Hepatocyte (in vitro differentiated cells): Measurements from ENCODE around the gene CHTOP. TPM values are rescaled to one million over a fixed set of nuclear protein-coding genes. Genes with fewer than 3 reads are reported as not detected.

ENCODE experiments used
- DNase-seq: peaks from one replicate; pipeline ENCODE4 v3.0.0-alpha.2; 2016; ENCODE audit warnings: low spot score
- H2AFZ ChIP-seq: fragments of 200-600 bp; sonication (generic); 2 replicates; pipeline ENCODE4 v1.6.0; 2016; ENCODE audit warnings: antibody characterized with exemption, mild to moderate bottlenecking
- H3K27ac ChIP-seq: fragments of 200-600 bp; sonication (generic); 2 replicates; pipeline ENCODE4 v1.5.1; 2016; ENCODE audit warnings: mild to moderate bottlenecking
- H3K27me3 ChIP-seq: fragments of 200-600 bp; sonication (generic); 2 replicates; pipeline ENCODE4 v1.6.1; 2016
- H3K36me3 ChIP-seq: fragments of 200-600 bp; sonication (generic); replicated peaks from 2 replicates; pipeline ENCODE4 v1.5.1; 2016; ENCODE audit warnings: low read depth; ENCODE audit not compliant: insufficient read depth
- H3K4me1 ChIP-seq: fragments of 200-600 bp; sonication (generic); 2 replicates; pipeline ENCODE4 v1.5.1; 2016; ENCODE audit warnings: mild to moderate bottlenecking, moderate library complexity; ENCODE audit not compliant: insufficient read depth
- H3K4me2 ChIP-seq: fragments of 200-600 bp; sonication (generic); 2 replicates; pipeline ENCODE4 v1.6.0; 2016
- H3K4me3 ChIP-seq: fragments of 200-600 bp; sonication (generic); 2 replicates; pipeline ENCODE4 v1.5.1; 2016; ENCODE audit warnings: mild to moderate bottlenecking
- H3K79me2 ChIP-seq: fragments of 200-600 bp; sonication (generic); 2 replicates; pipeline ENCODE4 v1.6.0; 2017; ENCODE audit warnings: mild to moderate bottlenecking
- H3K9me2 ChIP-seq: fragments of 200-600 bp; sonication (generic); replicated peaks from 2 replicates; pipeline ENCODE4 v1.6.0; 2017; ENCODE audit warnings: mild to moderate bottlenecking; ENCODE audit not compliant: insufficient read depth
- H3K9me3 ChIP-seq: fragments of 200-600 bp; sonication (generic); 2 replicates; pipeline ENCODE4 v1.5.1; 2016; ENCODE audit warnings: low read depth, mild to moderate bottlenecking
- H4K20me1 ChIP-seq: fragments of 200-600 bp; sonication (generic); 2 replicates; pipeline ENCODE4 v1.6.0; 2016; ENCODE audit warnings: mild to moderate bottlenecking; ENCODE audit not compliant: insufficient read depth, poor library complexity, severe bottlenecking
- EZH2 ChIP-seq: fragments of 200-600 bp; sonication (generic); IDR thresholded peaks from 2 replicates; pipeline ENCODE4 v1.6.1; 2016; ENCODE audit warnings: antibody characterized with exemption, mild to moderate bottlenecking, borderline replicate concordance
- EZH2phosphoT487 ChIP-seq: fragments of 200-600 bp; sonication (generic); IDR thresholded peaks from one replicate; pipeline ENCODE4 v1.6.1; 2018; ENCODE audit warnings: antibody characterized with exemption, mild to moderate bottlenecking, low read depth, moderate library complexity; ENCODE audit not compliant: unreplicated experiment, severe bottlenecking
- WGBS: methylation state at CpG from one replicate; pipeline ENCODE4 v1.1.6; 2016; ENCODE audit warnings: low lambda C conversion rate; ENCODE audit errors: missing lambda C conversion rate; 5-methylcytosine and 5-hydroxymethylcytosine counted together
- polyA plus RNA-seq: library from polyadenylated mRNA; unstranded; fragments of >200 nt; fragmentation: Nextera tagmentation; extraction: Ambion mirVana; gene quantifications from 2 replicates; pipeline ENCODE4 v1.2.1, GENCODE V29; 2016
- total RNA-seq: library from RNA; depleted of rRNA; stranded (reverse); fragments of >200 nt; gene quantifications from 2 replicates; pipeline ENCODE4 v1.2.3, GENCODE V29; 2014
- TF ChIP-seq, protein P1 (sequence below): fragments of 200-600 bp; sonication (generic); IDR thresholded peaks from 2 replicates; pipeline ENCODE4 v1.5.1; 2016; ENCODE audit warnings: antibody characterized with exemption, mild to moderate bottlenecking; ENCODE audit not compliant: poor library complexity

Gene CHTOP
- total and polyA plus RNA-seq, 2 experiments from 2014 or later: 50.7 to 65.5 TPM

DNA sequence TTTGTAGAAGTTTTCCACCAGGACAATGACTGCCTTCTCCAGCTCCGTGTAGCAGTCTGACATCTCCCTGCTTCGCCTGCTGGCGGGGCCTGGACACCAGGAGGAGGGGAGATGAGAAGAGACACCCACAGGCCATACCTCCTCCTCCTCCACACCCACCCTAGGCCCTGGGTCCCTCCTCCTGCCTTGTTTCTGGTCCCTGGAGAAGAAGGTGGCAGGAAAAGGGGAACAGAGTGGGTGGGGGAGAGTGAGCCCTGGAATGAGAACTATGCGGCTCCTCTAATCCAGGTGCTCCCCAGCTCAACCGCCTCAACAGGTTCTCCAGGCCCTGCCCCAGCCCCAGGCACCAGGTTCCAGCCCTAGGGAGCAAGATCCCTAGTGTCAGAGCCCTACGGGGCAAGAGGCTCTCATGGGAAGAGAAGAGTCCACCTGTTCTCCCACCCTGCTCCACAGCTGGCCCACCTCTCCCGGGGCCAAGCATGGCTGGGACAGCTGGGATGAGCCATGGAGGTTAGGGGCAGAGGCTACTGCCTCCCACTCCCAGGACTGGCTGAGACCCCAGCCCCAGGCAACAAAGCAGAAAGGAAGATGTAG, 25.7 kb upstream of the CHTOP start:
- Histone ChIP-seq H3K9me2 (no peaks in the 10 kb centered on the region), H3K9me3 (no peaks in the 10 kb centered on the region), H3K4me3 (no peak overlapping the region), H3K36me3 (no peaks in the 10 kb centered on the region), H4K20me1 (no peaks in the 10 kb centered on the region), H3K79me2 (peaks cover 25% of the 10 kb centered on the region), H2AFZ (no peak overlapping the region), H3K27ac (peak overlapping the region; percentile 93), H3K27me3 (no peaks in the 10 kb centered on the region), H3K4me2 (peak overlapping the region; percentile 69), H3K4me1 (peaks cover 27% of the 10 kb centered on the region)
- 80% methylated on average over 7 of the region's 7 CpGs for WGBS
- DNase-seq: no peak
- TF ChIP-seq, protein P1, sequence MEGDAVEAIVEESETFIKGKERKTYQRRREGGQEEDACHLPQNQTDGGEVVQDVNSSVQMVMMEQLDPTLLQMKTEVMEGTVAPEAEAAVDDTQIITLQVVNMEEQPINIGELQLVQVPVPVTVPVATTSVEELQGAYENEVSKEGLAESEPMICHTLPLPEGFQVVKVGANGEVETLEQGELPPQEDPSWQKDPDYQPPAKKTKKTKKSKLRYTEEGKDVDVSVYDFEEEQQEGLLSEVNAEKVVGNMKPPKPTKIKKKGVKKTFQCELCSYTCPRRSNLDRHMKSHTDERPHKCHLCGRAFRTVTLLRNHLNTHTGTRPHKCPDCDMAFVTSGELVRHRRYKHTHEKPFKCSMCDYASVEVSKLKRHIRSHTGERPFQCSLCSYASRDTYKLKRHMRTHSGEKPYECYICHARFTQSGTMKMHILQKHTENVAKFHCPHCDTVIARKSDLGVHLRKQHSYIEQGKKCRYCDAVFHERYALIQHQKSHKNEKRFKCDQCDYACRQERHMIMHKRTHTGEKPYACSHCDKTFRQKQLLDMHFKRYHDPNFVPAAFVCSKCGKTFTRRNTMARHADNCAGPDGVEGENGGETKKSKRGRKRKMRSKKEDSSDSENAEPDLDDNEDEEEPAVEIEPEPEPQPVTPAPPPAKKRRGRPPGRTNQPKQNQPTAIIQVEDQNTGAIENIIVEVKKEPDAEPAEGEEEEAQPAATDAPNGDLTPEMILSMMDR: no peak
- no peak for TF ChIP-seq EZH2phosphoT487
- TF ChIP-seq EZH2: no peak

DNA sequence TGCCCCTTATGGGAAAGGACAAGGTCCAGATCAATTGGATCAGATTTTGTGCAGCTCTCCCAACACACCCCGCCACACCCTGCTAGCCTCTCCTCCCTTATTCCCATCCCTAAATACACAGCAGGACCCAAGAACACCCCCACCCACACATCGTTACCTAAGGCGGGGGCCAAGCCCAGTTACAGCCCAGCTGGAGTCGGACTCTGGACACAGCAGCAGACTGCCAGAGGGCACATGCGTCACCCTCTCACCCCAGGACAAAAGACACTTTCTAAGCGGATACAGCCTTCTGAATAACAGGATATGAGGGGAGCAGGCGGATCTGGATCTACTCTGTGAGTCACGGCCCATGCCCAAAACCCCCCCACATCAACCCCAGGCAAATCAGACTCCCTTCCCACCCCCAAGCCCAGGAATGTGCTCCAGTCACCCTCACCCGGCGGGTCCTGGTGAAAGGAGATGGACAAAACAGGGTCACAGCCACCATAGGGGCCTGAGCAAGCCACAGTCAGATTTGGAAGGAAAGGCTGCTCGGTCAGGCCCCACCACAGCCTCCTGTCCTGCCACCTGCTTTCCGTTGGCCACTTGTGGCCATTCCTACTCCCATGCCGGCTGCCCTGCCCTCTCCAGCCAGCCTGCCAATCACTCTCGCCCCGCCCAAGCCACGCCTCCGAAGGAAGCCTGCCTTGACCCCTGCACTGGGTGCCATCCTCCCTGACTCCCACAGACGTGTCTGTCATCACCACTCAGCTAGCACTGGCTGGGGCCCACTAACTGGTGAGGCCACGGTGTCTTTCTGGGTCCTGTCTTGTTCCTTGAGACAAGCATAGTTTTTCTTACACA, 24.9 kb upstream of the CHTOP start:
- Histone ChIP-seq H3K79me2 (peaks cover 33% of the 10 kb centered on the region), H3K9me3 (no peaks in the 10 kb centered on the region), H3K27ac (peak overlapping the region; percentile 93), H3K4me1 (peaks cover 34% of the 10 kb centered on the region), H3K36me3 (no peaks in the 10 kb centered on the region), H3K4me3 (no peak overlapping the region), H3K27me3 (no peaks in the 10 kb centered on the region), H2AFZ (no peak overlapping the region), H4K20me1 (no peaks in the 10 kb centered on the region), H3K4me2 (peak overlapping the region; percentile 69), H3K9me2 (no peaks in the 10 kb centered on the region)
- whole genome bisulfite sequencing: 44% methylated on average over 19 of the region's 19 CpGs
- DNase-seq: peak; percentile 79
- TF ChIP-seq EZH2phosphoT487 (no peak), EZH2 (no peak)
- TF ChIP-seq, protein P1: no peak

DNA sequence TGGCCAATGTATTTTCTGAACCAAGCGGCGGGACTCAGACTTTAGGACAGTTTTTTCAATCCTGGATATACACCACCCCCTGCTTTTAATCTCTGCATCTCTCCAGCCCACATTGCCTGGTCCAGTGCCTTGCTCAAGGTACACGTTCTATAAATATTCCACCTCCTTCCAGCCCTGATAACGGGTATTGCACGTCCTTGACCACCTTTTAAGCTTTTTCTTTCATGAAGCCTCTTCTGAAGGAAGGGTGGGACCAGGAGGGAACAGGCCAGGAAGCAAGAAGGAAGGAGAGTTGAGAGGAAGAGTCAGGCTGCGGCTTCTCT, 24.3 kb upstream of the CHTOP start:
- H3K36me3 ChIP-seq: no peaks in the 10 kb centered on the region
- H3K27me3 ChIP-seq: no peaks in the 10 kb centered on the region
- no peaks in the 10 kb centered on the region for H4K20me1 ChIP-seq
- no peaks in the 10 kb centered on the region for H3K9me2 ChIP-seq
- 67% methylated on average over 6 of the region's 6 CpGs for WGBS
- H3K79me2 ChIP-seq: peaks cover 34% of the 10 kb centered on the region
- H3K4me3 ChIP-seq: no peak overlapping the region
- DNase-seq: no peak
- TF ChIP-seq EZH2: no peak
- no peaks in the 10 kb centered on the region for H3K9me3 ChIP-seq
- H3K4me1 ChIP-seq: peaks cover 37% of the 10 kb centered on the region
- H2AFZ ChIP-seq: no peak overlapping the region
- peak overlapping the region; percentile 69 for H3K4me2 ChIP-seq
- peak overlapping the region; percentile 93 for H3K27ac ChIP-seq

DNA sequence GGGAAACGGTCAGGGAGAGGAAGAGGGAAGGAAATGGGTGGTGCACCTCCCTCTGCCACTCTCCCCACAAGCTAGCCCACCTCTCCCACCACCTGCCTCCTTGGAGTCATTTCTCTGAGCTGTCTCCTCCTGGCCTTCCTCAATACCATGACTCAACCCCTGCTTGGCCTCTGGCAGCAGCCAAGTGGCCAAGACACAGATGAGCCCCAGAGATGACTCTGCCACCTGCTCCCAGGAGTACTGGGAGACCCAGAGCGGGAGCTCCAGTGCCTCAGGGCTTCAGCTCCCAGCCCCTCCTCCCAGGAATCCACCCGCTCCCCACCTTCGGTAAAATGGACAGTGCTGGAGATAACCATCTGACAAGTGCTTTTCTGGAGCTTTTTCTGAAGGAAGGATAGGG, 23.5 kb upstream of the CHTOP start:
- TF ChIP-seq, protein P1: no peak
- TF ChIP-seq EZH2 (no peak), EZH2phosphoT487 (no peak)
- Histone ChIP-seq H4K20me1 (no peaks in the 10 kb centered on the region), H3K4me1 (peaks cover 37% of the 10 kb centered on the region), H3K4me2 (peak overlapping the region; percentile 76), H3K27ac (peak overlapping the region; percentile 93), H3K4me3 (no peak overlapping the region), H3K79me2 (peaks cover 34% of the 10 kb centered on the region), H2AFZ (no peak overlapping the region), H3K36me3 (no peaks in the 10 kb centered on the region), H3K9me3 (no peaks in the 10 kb centered on the region), H3K27me3 (no peaks in the 10 kb centered on the region), H3K9me2 (no peaks in the 10 kb centered on the region)
- 49% methylated on average over 4 of the region's 4 CpGs for WGBS
- no peak for DNase-seq
